Measurements from ENCODE around the gene RASSF1.

GRCh38 chr3:50378757-50379156 is 38.1 kb upstream of the RASSF1 start:
- TF ChIP-seq, protein P1, sequence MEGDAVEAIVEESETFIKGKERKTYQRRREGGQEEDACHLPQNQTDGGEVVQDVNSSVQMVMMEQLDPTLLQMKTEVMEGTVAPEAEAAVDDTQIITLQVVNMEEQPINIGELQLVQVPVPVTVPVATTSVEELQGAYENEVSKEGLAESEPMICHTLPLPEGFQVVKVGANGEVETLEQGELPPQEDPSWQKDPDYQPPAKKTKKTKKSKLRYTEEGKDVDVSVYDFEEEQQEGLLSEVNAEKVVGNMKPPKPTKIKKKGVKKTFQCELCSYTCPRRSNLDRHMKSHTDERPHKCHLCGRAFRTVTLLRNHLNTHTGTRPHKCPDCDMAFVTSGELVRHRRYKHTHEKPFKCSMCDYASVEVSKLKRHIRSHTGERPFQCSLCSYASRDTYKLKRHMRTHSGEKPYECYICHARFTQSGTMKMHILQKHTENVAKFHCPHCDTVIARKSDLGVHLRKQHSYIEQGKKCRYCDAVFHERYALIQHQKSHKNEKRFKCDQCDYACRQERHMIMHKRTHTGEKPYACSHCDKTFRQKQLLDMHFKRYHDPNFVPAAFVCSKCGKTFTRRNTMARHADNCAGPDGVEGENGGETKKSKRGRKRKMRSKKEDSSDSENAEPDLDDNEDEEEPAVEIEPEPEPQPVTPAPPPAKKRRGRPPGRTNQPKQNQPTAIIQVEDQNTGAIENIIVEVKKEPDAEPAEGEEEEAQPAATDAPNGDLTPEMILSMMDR (IDR thresholded peaks at IDR 0.05; ENCODE audit: extremely low read depth in 1 of 2, insufficient read depth in 1 of 2, low read depth in 1 of 2, low read length in 2 of 2), result no peak
- TF ChIP-seq POLR2A (IDR thresholded peaks at IDR 0.05; ENCODE audit: low read depth, low read length) (no peak), MAX (IDR thresholded peaks at IDR 0.05; ENCODE audit: insufficient read depth, insufficient read length) (no peak)

Measured in endothelial cell of umbilical vein (primary cell).